GM12878 (cell line): ENCODE results near the gene TXNDC16. TPM values are rescaled to one million over a fixed set of nuclear protein-coding genes. Genes with fewer than 3 reads are reported as not detected.

Experiments
- ATAC-seq: fragments of 200-7000 bp; cut with Tn5 transposase; 3 replicates; pipeline ENCODE4 v1.9.1; 2020; ENCODE audit warnings: mild to moderate bottlenecking, moderate library complexity
- BruUV-seq: library from RNA; stranded (reverse); fragments of 400-500 nt; replicated peaks from 2 replicates; lab custom pipeline; 2021; lab: Mats Ljungman, UMichigan
- CTCF ChIA-PET: fragments of 300-600 bp; sonication (Branson Sonifier 250); formaldehyde crosslinking; extraction: SDS; loops from one replicate; lab custom pipeline; 2021; ENCODE audit warnings: inconsistent platforms; lab: Yijun Ruan, JAX
- POLR2A ChIA-PET: fragments of 350-600 bp; formaldehyde crosslinking; extraction: SDS; loops from one replicate; lab custom pipeline; 2021; ENCODE audit warnings: inconsistent platforms; lab: Charles Lee
- RAD21 ChIA-PET: fragments of 300-600 bp; sonication (Branson Sonifier 250); formaldehyde crosslinking; loops from one replicate; lab custom pipeline; 2023; ENCODE audit warnings: antibody characterized with exemption; ENCODE audit not compliant: unreplicated experiment; lab: Charles Lee
- SMC1A ChIA-PET: fragments of 300-600 bp; sonication (Branson Sonifier 250); formaldehyde crosslinking; loops from one replicate; lab custom pipeline; 2023; ENCODE audit not compliant: unreplicated experiment, uncharacterized antibody; lab: Charles Lee
- DNase-seq: peaks from one replicate; pipeline ENCODE4 v3.0.0-alpha.2; 2011; ENCODE audit warnings: low read depth, low spot score
- FAIRE-seq: peaks from 3 replicates; lab custom pipeline; 2011; peaks lifted over from hg19 to GRCh38; lab: Jason Lieb, UNC
- H2AFZ ChIP-seq: 2 replicates; pipeline ENCODE4 v1.6.0; 2011; ENCODE audit warnings: low read depth, low read length, control low read depth; ENCODE audit not compliant: control insufficient read depth
- H3K27ac ChIP-seq: 2 replicates; pipeline ENCODE4 v1.5.1; 2011; ENCODE audit warnings: control low read depth; ENCODE audit not compliant: control insufficient read depth, insufficient read depth
- H3K27me3 ChIP-seq, 2 experiments: replicated peaks in 1 of 2; 2 replicates each; pipeline versions ENCODE4 v1.6.0 to v1.6.1; 2011; ENCODE audit warnings: low read length in 1 of 2; ENCODE audit not compliant: control insufficient read depth in 2 of 2, insufficient read depth in 2 of 2
- H3K36me3 ChIP-seq, 2 experiments: 2 replicates each; pipeline ENCODE4 v1.5.1; 2011; ENCODE audit warnings: low read length in 1 of 2; ENCODE audit not compliant: control insufficient read depth in 2 of 2, insufficient read depth in 2 of 2
- H3K4me1 ChIP-seq: 2 replicates; pipeline ENCODE4 v1.6.1; 2011; ENCODE audit warnings: mild to moderate bottlenecking, low read length, moderate library complexity, mixed read lengths; ENCODE audit not compliant: control insufficient read depth, insufficient read depth
- H3K4me2 ChIP-seq: 2 replicates; pipeline ENCODE4 v1.6.0; 2011; ENCODE audit warnings: control low read depth; ENCODE audit not compliant: control insufficient read depth, insufficient read depth
- H3K4me3 ChIP-seq: fragments of 200-600 bp; sonication (generic); 2 replicates; pipeline ENCODE4 v1.5.1; 2016
- H3K79me2 ChIP-seq: 2 replicates; pipeline ENCODE4 v1.6.0; 2011; ENCODE audit warnings: low read length; ENCODE audit not compliant: control insufficient read depth, insufficient read depth
- H3K9ac ChIP-seq: 2 replicates; pipeline ENCODE4 v1.8.0; 2011; ENCODE audit warnings: low read length, control low read depth, mixed read lengths; ENCODE audit not compliant: control insufficient read depth, insufficient read depth
- H3K9me3 ChIP-seq: replicated peaks from 3 replicates; pipeline ENCODE4 v1.5.1; 2011; ENCODE audit warnings: mild to moderate bottlenecking, low read length; ENCODE audit not compliant: control insufficient read depth, insufficient read depth
- H4K20me1 ChIP-seq: 2 replicates; pipeline ENCODE4 v1.6.0; 2011; ENCODE audit not compliant: control insufficient read depth, insufficient read depth
- ATF7 ChIP-seq: fragments of 450-650 bp; IDR thresholded peaks from 2 replicates; pipeline ENCODE4 v1.6.1; 2016; ENCODE audit warnings: low read depth, mild to moderate bottlenecking
- CBFB ChIP-seq: IDR thresholded peaks from 2 replicates; pipeline ENCODE4 v1.6.1; 2016; ENCODE audit warnings: antibody characterized with exemption, low read depth
- CBX5 ChIP-seq: sonication (generic); IDR thresholded peaks from 2 replicates; pipeline ENCODE4 v1.6.1; 2016; ENCODE audit warnings: low read depth, moderate library complexity, mild to moderate bottlenecking, inconsistent platforms
- CEBPB ChIP-seq, 2 experiments: fragments of 150-350 bp in 1 of 2; IDR thresholded peaks; 2 replicates each; pipeline ENCODE4 v1.6.1; 2012 to 2014; ENCODE audit warnings: low read depth in 2 of 2, low read length in 2 of 2, borderline replicate concordance in 1 of 2, inconsistent platforms in 1 of 2
- EZH2 ChIP-seq: IDR thresholded peaks from 2 replicates; pipeline ENCODE4 v1.6.1; 2012; ENCODE audit warnings: low read depth, mild to moderate bottlenecking, control low read depth, inconsistent platforms, low read length, borderline replicate concordance; ENCODE audit not compliant: control insufficient read depth
- HDAC6 ChIP-seq: fragments of 200-600 bp; sonication (generic); IDR thresholded peaks from one replicate; pipeline ENCODE4 v1.8.0; 2017; ENCODE audit warnings: antibody characterized with exemption; ENCODE audit not compliant: unreplicated experiment
- IRF3 ChIP-seq: fragments of 450-650 bp; IDR thresholded peaks from 2 replicates; pipeline ENCODE4 v1.6.1; 2014; ENCODE audit warnings: mild to moderate bottlenecking
- POLR2AphosphoS5 ChIP-seq: IDR thresholded peaks from 2 replicates; pipeline ENCODE4 v1.6.1; 2011; ENCODE audit warnings: mild to moderate bottlenecking, low read length, inconsistent platforms
- RB1 ChIP-seq: fragments of 450-650 bp; formaldehyde crosslinking; IDR thresholded peaks from 2 replicates; pipeline ENCODE4 v1.6.1; 2017; ENCODE audit warnings: mild to moderate bottlenecking, borderline replicate concordance
- RELA ChIP-seq: fragments of 450-650 bp; IDR thresholded peaks from 2 replicates; pipeline ENCODE4 v1.8.0; 2014; ENCODE audit warnings: borderline replicate concordance; ENCODE audit not compliant: partially characterized antibody
- SIN3A ChIP-seq: IDR thresholded peaks from 2 replicates; pipeline ENCODE4 v1.6.1; 2012; ENCODE audit warnings: low read depth, low read length, improper control_type of control experiment
- SUPT20H ChIP-seq: IDR thresholded peaks from 2 replicates; pipeline ENCODE4 v1.6.1; 2011; ENCODE audit warnings: low read depth, mild to moderate bottlenecking, low read length, moderate library complexity, borderline replicate concordance; ENCODE audit not compliant: control insufficient read depth
- TCF7 ChIP-seq: IDR thresholded peaks from 2 replicates; pipeline ENCODE4 v1.6.1; 2014; ENCODE audit warnings: antibody characterized with exemption, borderline replicate concordance
- ZNF274 ChIP-seq: IDR thresholded peaks from one replicate; pipeline ENCODE4 v1.8.0; 2011; ENCODE audit not compliant: insufficient read length, insufficient read depth
- WGBS: methylation state at CpG from one replicate; pipeline ENCODE4 v1.1.6; 2016; ENCODE audit warnings: low lambda C conversion rate; ENCODE audit not compliant: insufficient replicate concordance, insufficient coverage; ENCODE audit errors: missing lambda C conversion rate; 5-methylcytosine and 5-hydroxymethylcytosine counted together
- in situ Hi-C: fragments of 300-500 bp; cut with MboI; formaldehyde crosslinking; loops from 9 replicates; pipeline ENCODE4 v1.14.3; 2018; ENCODE audit warnings: mixed read lengths
- intact Hi-C: fragments of 100-400 bp; cut with micrococcal nuclease; formaldehyde crosslinking; loops from one replicate; pipeline ENCODE4 v1.14.2; 2022; ENCODE audit not compliant: unreplicated experiment
- polyA plus RNA-seq, 11 experiments: library from polyadenylated mRNA; depleted of rRNA in 4 of 11; unstranded in 6 of 11; stranded (reverse) in 5 of 11; fragments of >200 nt; fragmentation: Nextera tagmentation in 4 of 11; fragmentation: Illumina TruSeq in 1 of 11; extraction: Ambion mirVana in 4 of 11; extraction: Trizol in 1 of 11; gene quantifications; 1 replicate in 1 of 11; 2 replicates in 10 of 11; pipeline versions ENCODE4 v1.2.1 to v1.2.3, GENCODE V29; 2011 to 2016; ENCODE audit warnings: inconsistent platforms in 2 of 11, missing spikeins in 2 of 11, low read depth in 1 of 11
- total RNA-seq, 4 experiments: library from RNA; depleted of rRNA in 3 of 4; stranded (reverse); fragments of >200 nt in 3 of 4; fragmentation: Illumina TruSeq in 1 of 4; extraction: Trizol in 1 of 4; gene quantifications; 2 replicates each; pipeline versions ENCODE4 v1.2.1 to v1.2.3, GENCODE V29; 2013 to 2021

The TXNDC16 gene
- total and polyA plus RNA-seq, 10 of the 15 experiments (the other 5 are each of a cell fraction or from before 2014, with no cell fraction given): 1.2 to 7.9 (median 5.5) TPM

- no peaks in the 10 kb centered on the region; a peak in 1 of 4 replicates for H3K36me3 ChIP-seq
- no peak overlapping the region for H3K27ac ChIP-seq
- H3K27me3 ChIP-seq: no peaks in the 10 kb centered on the region
- WGBS: 70% methylated on average over 2 of the region's 2 CpGs
- H2AFZ ChIP-seq: no peak overlapping the region
- ChIA-PET RAD21 (no interaction called here), CTCF (no interaction called here), SMC1A (no interaction called here), POLR2A (no interaction called here)
- no peak overlapping the region for H3K4me2 ChIP-seq
- H4K20me1 ChIP-seq: no peaks in the 10 kb centered on the region
- ATAC-seq (no peak), DNase-seq (no peak), FAIRE-seq (no peak)
- H3K4me3 ChIP-seq: no peak overlapping the region
- no peak overlapping the region for H3K9ac ChIP-seq
- H3K79me2 ChIP-seq: no peaks in the 10 kb centered on the region
- no TSS peak for BruUV-seq
- H3K9me3 ChIP-seq: no peaks in the 10 kb centered on the region
- TF ChIP-seq RELA (no peak), ZNF274 (no peak), POLR2AphosphoS5 (no peak), CEBPB (IDR thresholded peaks at IDR 0.05; ENCODE audit: borderline replicate concordance in 1 of 2, low read depth in 2 of 2, low read length in 2 of 2) (no peak), SUPT20H (no peak), TCF7 (no peak), RB1 (no peak), EZH2 (no peak), ATF7 (no peak), SIN3A (no peak), IRF3 (no peak), HDAC6 (no peak), CBX5 (no peak), CBFB (no peak)
- in situ Hi-C loops (no loop called here), intact Hi-C loops (no loop called here)
- H3K4me1 ChIP-seq: no peaks in the 10 kb centered on the region
These were observed 121.8 kb downstream of the TXNDC16 start for GRCh38 chr14:52430474-52430873.
